ENCODE data around the gene CDC27. TPM values are rescaled to one million over a fixed set of nuclear protein-coding genes. Genes with fewer than 3 reads are reported as not detected.

The CDC27 gene
- total RNA-seq, 6 experiments from 2014 or later = 27.5 to 50.4 (median 32.9) TPM

DNA sequence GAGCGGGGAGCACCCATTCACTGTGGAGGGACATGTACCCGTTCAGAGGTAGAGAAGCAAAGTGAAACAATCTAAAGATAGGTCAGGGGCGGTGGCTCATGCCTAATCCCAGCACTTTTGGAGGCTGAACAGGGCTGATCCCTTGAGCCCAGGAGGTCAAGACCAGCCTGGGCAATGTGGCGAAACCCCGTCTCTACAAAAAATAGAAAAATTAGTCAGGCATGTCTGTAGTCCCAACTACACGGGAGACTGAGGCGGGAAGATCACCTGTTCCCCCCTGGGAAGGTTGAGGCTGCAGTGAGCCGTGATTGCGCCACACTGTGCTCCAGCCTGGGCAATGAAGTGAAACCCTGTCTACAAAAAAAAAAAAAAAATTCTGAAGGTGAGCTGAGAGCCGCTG lies 41.8 kb upstream of the CDC27 start:
- DNase-seq (peak; percentile 71 to 80 (median 77)), ATAC-seq (peak; percentile 53 to 61 (median 57))
- Histone ChIP-seq H3K27me3 (no peaks in the 10 kb centered on the region), H3K4me3 (peak overlapping the region; percentile 34 to 54 (median 50)), H3K9me3 (no peaks in the 10 kb centered on the region), H3K36me3 (no peaks in the 10 kb centered on the region), H3K27ac (peak overlapping the region; percentile 41 to 90 (median 82)), H3K4me1 (peaks cover 0 to 26% (median 2%) of the 10 kb centered on the region in 4 donors)
- intact Hi-C loops (cut with DNase I) = loop anchor here in 1 of 2 donors (10.0 kb wide), 1 partner anchor 84 kb away; no protein-coding TSS in a partner anchor
- WGBS (ENCODE audit: insufficient coverage, low coverage, low lambda C conversion rate, missing lambda C conversion rate) = 29% methylated on average over 9 of the region's 10 CpGs
- TF ChIP-seq POLR2A (IDR thresholded peaks at IDR 0.05) = peak; percentile 27
- TF ChIP-seq, protein P1, sequence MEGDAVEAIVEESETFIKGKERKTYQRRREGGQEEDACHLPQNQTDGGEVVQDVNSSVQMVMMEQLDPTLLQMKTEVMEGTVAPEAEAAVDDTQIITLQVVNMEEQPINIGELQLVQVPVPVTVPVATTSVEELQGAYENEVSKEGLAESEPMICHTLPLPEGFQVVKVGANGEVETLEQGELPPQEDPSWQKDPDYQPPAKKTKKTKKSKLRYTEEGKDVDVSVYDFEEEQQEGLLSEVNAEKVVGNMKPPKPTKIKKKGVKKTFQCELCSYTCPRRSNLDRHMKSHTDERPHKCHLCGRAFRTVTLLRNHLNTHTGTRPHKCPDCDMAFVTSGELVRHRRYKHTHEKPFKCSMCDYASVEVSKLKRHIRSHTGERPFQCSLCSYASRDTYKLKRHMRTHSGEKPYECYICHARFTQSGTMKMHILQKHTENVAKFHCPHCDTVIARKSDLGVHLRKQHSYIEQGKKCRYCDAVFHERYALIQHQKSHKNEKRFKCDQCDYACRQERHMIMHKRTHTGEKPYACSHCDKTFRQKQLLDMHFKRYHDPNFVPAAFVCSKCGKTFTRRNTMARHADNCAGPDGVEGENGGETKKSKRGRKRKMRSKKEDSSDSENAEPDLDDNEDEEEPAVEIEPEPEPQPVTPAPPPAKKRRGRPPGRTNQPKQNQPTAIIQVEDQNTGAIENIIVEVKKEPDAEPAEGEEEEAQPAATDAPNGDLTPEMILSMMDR (IDR thresholded peaks at IDR 0.05) = no peak

DNA sequence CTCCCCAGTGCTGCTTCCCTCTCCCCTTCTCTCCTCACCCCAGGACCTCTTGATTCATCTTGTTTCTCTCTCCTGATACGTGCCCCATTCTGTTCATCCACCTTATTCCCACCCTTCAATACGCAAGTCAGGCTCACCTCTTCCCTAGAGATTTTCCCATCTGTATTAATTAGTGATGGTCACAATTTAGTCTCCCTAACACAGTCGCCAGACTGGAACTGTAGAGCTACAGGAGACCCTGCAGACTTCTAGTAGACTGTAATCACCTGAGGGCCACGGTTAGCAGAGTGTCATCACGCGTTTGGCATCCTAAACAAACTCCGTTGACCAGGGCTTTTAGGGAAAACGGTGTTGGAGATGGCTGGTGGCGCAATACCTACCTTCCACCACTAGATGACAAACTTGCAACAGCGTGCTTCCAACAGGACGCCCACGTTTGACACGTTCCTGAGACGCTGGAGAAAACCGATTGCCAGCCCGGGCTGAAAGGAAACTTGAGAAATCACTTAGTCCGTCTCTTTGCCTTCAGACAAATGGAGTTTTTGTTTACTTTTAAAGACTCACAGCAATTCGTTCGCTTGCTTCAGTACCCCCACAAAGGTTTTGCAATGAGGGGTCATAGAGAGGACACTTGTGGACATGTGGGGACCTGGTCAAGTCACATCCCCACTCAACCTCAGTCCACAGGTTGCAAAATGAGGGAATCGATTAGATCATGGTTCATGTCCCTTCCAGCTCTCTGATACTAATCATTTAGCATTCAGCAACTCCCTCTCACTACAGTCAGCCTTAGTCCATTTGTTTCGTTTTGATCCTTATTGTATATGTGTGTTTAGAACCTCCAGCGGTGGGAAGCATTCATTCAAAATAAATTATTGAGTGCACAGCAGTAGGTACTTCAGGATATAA lies 40.7 kb upstream of the CDC27 start:
- intact Hi-C loops (cut with DNase I) = loop anchor here in 1 of 2 donors (10.0 kb wide), 2 partner anchors 85 to 395 kb away; no protein-coding TSS in a partner anchor
- H3K27ac ChIP-seq = peak overlapping the region; percentile 41 to 90 (median 82)
- H3K36me3 ChIP-seq = no peaks in the 10 kb centered on the region
- no peaks in the 10 kb centered on the region for H3K27me3 ChIP-seq
- no peaks in the 10 kb centered on the region for H3K9me3 ChIP-seq
- DNase-seq = peak; percentile 84 to 92 (median 90)
- H3K4me1 ChIP-seq = peaks cover 0 to 35% (median 2%) of the 10 kb centered on the region in 4 donors
- ATAC-seq = peak; percentile 79 to 88 (median 85)
- H3K4me3 ChIP-seq = peak overlapping the region; percentile 34 to 54 (median 50)
- peak; percentile 56 for TF ChIP-seq POLR2A (IDR thresholded peaks at IDR 0.05)
- TF ChIP-seq, protein P1 (IDR thresholded peaks at IDR 0.05) = peak; percentile 96 to 98 (median 96)
- WGBS (ENCODE audit: insufficient coverage, low coverage, low lambda C conversion rate, missing lambda C conversion rate) = 5% methylated on average over 19 of the region's 22 CpGs

DNA sequence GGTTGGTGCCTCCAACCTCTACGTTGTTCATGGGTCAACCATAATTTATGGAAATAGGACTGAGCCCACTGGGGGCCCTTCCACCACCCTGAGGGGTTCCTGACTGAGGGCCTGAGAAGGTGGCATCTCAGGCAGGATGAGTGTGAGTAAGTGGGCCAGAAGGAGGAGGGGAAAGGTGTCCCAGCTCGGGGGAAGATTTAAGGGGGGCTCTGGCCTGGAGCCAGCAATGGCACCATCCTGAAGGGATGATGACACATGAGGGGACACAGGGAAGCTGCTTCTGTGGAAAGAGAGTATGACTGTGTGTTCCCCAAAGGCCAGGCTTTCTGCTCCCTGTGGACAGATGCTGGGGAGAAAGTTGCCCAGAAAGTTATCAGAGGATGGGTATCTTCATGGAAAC lies 38.8 kb upstream of the CDC27 start:
- H3K9me3 ChIP-seq = no peaks in the 10 kb centered on the region
- no peaks in the 10 kb centered on the region for H3K36me3 ChIP-seq
- no peaks in the 10 kb centered on the region for H3K27me3 ChIP-seq
- H3K4me3 ChIP-seq = no peak overlapping the region
- H3K4me1 ChIP-seq = peaks cover 0 to 54% (median 7%) of the 10 kb centered on the region in 4 donors
- H3K27ac ChIP-seq = no peak overlapping the region
- intact Hi-C loops (cut with DNase I) = loop anchor here in 1 of 2 donors (10.0 kb wide), 1 partner anchor 397 kb away; no protein-coding TSS in a partner anchor
- TF ChIP-seq POLR2A (IDR thresholded peaks at IDR 0.05) = no peak
- TF ChIP-seq, protein P1 (IDR thresholded peaks at IDR 0.05) = no peak
- WGBS (ENCODE audit: insufficient coverage, low coverage, low lambda C conversion rate, missing lambda C conversion rate) = 86% methylated on average over 2 of the region's 2 CpGs
- DNase-seq = no peak
- ATAC-seq = no peak

DNA sequence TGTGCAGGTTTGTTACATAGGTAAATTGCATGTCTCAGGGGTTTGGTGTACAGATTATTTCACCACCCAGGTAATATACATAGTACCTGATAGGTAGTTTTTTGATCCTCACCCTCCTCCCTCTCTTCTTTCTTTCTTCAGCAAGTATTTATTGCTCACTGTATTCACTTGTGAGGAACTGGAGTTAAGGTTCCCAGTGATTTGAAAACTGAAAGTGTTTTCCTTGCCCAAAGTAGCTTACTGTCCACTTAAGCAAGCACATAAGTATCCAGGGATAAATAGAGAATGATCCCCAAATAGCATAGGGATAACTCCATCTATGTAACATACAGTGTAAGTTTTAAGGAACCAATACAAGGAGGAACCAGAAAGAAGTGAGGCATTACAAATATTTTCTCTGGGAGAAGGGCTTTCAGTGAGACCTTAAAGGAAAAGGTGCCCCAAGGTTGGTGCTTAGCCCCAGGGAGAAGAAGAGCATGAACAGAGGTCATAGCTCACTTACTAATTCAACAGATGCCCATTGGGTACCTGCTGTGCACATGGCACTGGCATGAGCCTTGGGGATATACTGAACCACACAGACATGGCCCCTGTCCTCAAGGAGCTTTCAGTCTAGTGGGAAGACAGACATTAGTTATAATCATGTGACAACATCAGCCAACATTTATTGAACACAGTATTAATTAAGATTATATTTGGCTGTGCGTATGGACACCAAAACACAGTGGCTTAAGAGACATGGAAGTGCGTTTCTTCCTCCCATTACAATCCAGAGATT lies 37.0 kb upstream of the CDC27 start:
- Histone ChIP-seq H3K36me3 (no peaks in the 10 kb centered on the region), H3K27me3 (no peaks in the 10 kb centered on the region), H3K4me1 (peaks cover 0 to 38% (median 7%) of the 10 kb centered on the region in 4 donors), H3K4me3 (no peak overlapping the region), H3K9me3 (no peaks in the 10 kb centered on the region), H3K27ac (peak overlapping the region in 2 of 3 donors; percentile 38 to 66)
- no peak for TF ChIP-seq POLR2A (IDR thresholded peaks at IDR 0.05)
- TF ChIP-seq, protein P1 (IDR thresholded peaks at IDR 0.05) = no peak
- intact Hi-C loops (cut with DNase I) = loop anchor here in 1 of 2 donors (10.0 kb wide), 1 partner anchor 399 kb away; no protein-coding TSS in a partner anchor
- DNase-seq = no peak
- no peak for ATAC-seq
- 83% methylated on average over 1 of the region's 2 CpGs for WGBS (ENCODE audit: insufficient coverage, low coverage, low lambda C conversion rate, missing lambda C conversion rate)

Data from right lobe of liver (tissue), 6 donors.